HG03378 (cell line): ENCODE measurements around the gene DNAH8.
"Not testable (repeated sequence)": the region's sequence is repeated elsewhere in the genome, so short reads cannot be mapped to it uniquely, and the experiment has no call there.

Experiments
- ATAC-seq: cut with Tn5 transposase; IDR thresholded peaks from one replicate; pipeline ENCODE4 v1.9.1; 2021; ENCODE audit warnings: mild to moderate bottlenecking, moderate library complexity; ENCODE audit not compliant: unreplicated experiment

The DNAH8 gene

GRCh38 chr6:38715016-38715689, at the start of gene DNAH8:
Gene DNAH8 (plus strand): TSS chr6:38715311. CDS start chr6:38722810, 7,499 bp downstream.
- no peak for ATAC-seq

GRCh38 chr6:38671885-38672467, 43.1 kb upstream of the DNAH8 start:
- ATAC-seq = peak; percentile 91

DNA sequence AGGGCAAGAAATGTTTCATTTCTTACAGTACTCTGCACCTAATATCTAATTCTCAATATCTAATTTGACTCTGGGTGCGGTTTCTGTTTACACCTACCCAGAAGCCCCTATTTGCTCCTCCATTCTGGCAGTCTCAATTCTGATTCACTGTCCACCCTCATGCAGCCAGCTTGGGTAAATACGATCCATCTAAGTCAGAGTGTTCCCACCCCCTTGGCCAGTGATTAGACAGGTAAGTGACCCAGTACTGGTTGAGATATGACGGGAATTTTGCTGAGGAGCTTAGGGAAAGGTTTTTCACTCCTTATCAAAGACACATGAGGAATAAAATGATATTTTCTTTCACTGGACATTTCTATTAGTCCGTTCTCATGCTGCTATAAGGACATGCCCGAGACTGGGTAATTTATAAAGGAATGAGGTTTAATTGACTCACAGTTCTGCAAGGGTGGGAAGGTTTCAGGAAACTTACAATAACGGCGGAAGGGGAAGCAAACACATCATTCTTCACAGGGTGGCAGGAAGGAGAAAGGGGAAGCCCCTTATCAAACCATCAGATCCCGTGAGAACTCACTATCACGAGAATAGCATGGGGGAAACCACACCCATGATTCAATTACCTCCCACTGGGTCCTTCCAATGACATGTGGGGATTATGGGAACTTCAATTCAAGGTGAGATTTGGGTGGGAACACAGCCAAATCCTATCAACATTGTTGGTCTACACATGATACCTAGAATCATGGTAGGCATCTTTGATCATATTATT, 41.5 kb upstream of the DNAH8 start:
- ATAC-seq = no peak

DNA sequence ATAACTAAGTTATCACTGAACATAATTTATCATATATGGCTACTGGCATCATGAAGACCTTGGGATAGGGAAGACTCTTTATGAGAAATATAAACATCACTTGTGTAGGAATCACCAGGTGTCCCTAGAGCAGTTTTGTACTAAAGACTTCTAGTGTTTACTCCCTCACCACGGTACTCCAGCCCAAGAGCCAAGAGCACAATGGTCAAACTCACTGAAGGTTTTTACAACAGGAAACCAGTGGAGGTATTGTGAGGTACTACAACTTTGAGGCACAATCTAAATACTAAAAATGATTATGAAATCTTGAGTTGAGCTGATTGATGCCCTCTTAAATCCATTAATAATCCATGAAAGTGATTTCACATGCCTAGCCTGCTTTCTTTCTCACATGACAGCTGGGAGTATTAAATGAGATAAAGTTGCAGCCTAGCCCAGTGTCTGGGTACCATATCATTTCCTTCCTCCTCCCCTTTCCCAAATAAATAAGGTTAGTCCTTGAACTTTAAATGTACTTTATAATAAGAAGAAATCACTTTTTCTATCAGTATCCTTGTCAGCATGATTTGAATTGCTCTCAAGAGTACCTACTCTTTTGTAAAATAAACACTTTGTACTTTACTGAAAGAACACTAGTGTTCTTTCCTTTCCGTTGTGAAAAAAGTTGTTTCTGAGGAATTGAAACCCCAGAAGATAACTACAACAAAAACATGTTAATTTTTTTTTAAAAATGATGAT, 38.7 kb upstream of the DNAH8 start:
- ATAC-seq = no peak

DNA sequence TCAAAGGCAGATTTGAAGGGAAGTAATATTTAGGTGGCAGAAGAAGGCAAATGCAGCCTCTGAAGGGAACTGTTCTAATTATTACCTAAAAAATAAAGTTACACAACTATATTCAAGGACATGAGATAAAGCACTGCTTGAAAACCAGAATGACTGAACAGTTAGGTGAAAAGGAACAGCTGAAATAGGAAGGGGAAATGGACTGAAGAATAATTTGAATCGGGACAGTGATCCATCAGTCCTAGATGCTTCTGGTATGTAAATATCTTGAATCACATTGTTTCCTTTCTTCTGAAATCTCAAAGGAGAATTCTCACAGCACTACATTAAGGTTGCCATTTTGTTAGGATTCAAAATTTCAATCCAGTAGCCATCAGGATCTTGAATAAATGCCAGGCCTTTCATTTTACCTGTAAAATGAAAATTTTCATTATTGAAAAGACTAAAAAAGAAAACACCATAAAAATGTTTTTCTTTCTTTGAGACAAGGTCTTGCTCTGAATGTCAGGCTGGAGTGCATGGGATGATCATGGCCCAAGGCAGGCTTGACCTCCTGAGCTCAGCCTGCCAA, 38.1 kb upstream of the DNAH8 start:
- ATAC-seq = no peak

- no peak for ATAC-seq
Measured at GRCh38 chr6:38678178-38678760, 36.8 kb upstream of the DNAH8 start.

- no peak for ATAC-seq
Measured at GRCh38 chr6:38679668-38680067, 35.4 kb upstream of the DNAH8 start.

DNA sequence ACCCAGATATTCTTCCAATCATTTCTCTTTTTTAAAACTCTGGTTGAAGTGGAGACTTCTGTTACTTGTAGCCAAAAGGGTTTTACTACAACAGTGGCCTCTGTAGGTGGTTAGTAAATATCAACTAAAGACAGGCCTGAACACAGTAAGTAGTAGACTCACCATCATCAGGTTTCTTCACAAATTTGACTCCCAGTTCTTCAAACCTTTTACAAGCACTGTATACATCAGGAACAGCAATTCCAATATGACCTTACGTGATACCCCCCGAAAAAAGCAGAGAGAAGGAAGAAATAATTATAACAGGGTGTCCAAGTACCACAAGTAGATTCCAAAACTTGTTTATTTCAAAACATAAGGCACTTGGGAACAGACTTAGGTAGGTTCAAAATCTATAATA, 33.3 kb upstream of the DNAH8 start:
- no peak for ATAC-seq

DNA sequence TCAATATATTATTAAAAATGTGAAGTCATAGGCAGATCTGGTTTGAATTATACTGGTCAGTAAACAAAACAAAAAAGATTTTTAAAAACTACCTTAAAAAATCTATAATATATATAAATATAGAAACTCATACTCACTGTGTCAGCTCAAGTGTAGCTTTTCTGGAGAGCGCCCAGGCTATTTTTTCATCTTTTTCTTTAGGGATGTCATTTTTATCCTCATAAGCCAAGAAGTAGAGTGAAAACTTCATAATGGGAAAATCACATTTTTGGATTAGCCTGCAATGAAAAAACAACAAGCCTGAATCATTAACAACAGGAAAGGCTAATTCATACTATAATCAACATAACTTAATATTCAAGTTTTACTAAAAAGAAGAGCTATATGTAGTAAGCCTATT, 30.9 kb upstream of the DNAH8 start:
- ATAC-seq = no peak

GRCh38 chr6:38684904-38685303, 30.2 kb upstream of the DNAH8 start:
- no peak for ATAC-seq

GRCh38 chr6:38686270-38687042, 28.7 kb upstream of the DNAH8 start:
- no peak for ATAC-seq

DNA sequence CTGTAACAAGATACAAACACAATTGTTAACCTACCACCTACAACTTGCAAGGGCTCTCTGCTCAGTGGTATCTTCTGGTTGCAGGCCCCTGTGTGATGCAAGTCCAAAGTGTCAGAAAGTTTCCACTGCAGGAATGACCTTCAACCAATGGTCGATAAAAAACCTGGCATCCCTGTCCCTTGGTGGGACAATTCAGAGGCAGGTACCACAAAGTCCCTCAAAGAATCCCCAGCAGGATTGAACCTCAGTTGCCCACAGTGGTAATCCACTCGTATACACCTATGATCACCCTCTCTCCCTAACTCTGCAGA, 28.1 kb upstream of the DNAH8 start:
- ATAC-seq = no peak

GRCh38 chr6:38687549-38687948, 27.6 kb upstream of the DNAH8 start:
- no peak for ATAC-seq

DNA sequence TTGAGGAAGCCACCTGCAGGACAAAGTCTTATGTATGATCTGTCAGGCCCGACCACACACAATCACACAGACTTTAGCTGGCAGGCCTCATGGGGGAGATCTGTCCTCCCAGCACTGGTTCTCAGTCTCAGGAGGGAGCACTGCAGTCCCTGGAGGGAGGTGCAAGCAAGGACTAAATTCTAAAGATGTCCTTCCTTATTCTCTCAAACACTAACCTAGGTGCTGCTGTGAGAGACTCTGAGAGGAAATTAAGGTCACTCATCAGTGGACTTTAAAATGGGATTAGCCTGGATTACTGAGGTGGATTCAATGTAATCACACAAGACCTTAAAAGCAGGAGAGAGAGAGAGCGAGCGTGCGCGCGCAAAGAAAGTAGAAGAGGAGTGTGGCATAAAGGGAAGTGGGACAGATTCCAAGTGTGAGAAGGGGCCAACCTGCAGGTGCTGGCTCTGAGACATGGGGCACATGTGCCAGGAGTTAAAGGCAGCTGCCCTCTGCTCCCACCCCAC, 26.5 kb upstream of the DNAH8 start:
- peak; percentile 61 for ATAC-seq

GRCh38 chr6:38695227-38695900, 19.7 kb upstream of the DNAH8 start:
- no peak for ATAC-seq

- no peak for ATAC-seq
Measured at GRCh38 chr6:38695933-38696332, 19.2 kb upstream of the DNAH8 start.

- no peak for ATAC-seq
Measured at GRCh38 chr6:38696345-38696744, 18.8 kb upstream of the DNAH8 start.

DNA sequence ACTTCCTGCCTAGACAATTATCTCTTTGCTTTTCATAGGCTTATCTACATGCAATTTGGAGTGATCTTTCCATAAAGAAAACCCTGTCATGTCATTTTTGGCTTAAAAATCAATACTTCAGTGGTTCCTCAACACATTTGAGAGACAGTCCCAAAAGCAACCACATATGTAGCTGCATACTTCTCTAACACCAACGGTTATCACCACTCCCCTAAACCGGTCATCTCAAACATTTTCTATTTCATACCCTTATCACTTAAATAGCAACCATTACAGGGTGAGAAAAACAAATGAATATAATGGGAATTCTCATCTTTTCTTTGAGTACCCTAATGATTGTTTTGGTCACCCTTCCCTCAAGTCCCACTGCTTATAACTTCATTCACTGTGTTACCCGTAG, 17.3 kb upstream of the DNAH8 start:
- no peak for ATAC-seq

- not testable (repeated sequence) for ATAC-seq
Measured at GRCh38 chr6:38699702-38700101, 15.4 kb upstream of the DNAH8 start.
